Activated CD8-positive, alpha-beta T cell treated with anti-CD3 and anti-CD28 coated beads for 36 hours (primary cell): Measurements from ENCODE around the gene CEMIP. TPM values are rescaled to one million over a fixed set of nuclear protein-coding genes. Genes with fewer than 3 reads are reported as not detected.

Source experiments
- ATAC-seq: fragments of 200-7000 bp; cut with Tn5 transposase; one replicate; pipeline ENCODE4 v1.10.0; 2021; ENCODE audit warnings: mild to moderate bottlenecking, moderate library complexity
- CTCF ChIA-PET: fragments of 350-600 bp; sonication (Branson Sonifier 250); formaldehyde crosslinking; loops from one replicate; lab custom pipeline; 2021; ENCODE audit warnings: antibody characterized with exemption; lab: Charles Lee
- POLR2A ChIA-PET: fragments of 350-600 bp; sonication (Branson Sonifier 250); formaldehyde crosslinking; loops from one replicate; lab custom pipeline; 2021; ENCODE audit warnings: antibody characterized with exemption; lab: Charles Lee
- DNase-seq: peaks from one replicate; pipeline ENCODE4 v3.0.0-alpha.2; 2020
- H3K27ac Mint-ChIP-seq: one replicate; pipeline ENCODE4 v1.8.0; 2021; ENCODE audit warnings: mild to moderate bottlenecking, mixed read lengths
- H3K27me3 Mint-ChIP-seq: one replicate; pipeline ENCODE4 v1.8.0; 2021; ENCODE audit warnings: mixed read lengths
- H3K36me3 Mint-ChIP-seq: one replicate; pipeline ENCODE4 v1.8.0; 2021; ENCODE audit warnings: low read depth, mixed read lengths
- H3K4me1 Mint-ChIP-seq: one replicate; pipeline ENCODE4 v1.8.0; 2021; ENCODE audit warnings: low read depth, mixed read lengths
- H3K4me3 Mint-ChIP-seq: one replicate; pipeline ENCODE4 v1.8.0; 2021; ENCODE audit warnings: mild to moderate bottlenecking, moderate library complexity, mixed read lengths
- H3K9me3 Mint-ChIP-seq: one replicate; pipeline ENCODE4 v1.8.0; 2021; ENCODE audit warnings: mixed read lengths
- intact Hi-C: fragments of 100-400 bp; cut with micrococcal nuclease; formaldehyde crosslinking; loops from one replicate; pipeline ENCODE4 v1.10.0; 2022
- total RNA-seq, 2 experiments: library from RNA; stranded (reverse); gene quantifications; one replicate each; pipeline ENCODE4 v1.2.3, GENCODE V29; 2021
- TF ChIP-seq, protein P1 (sequence below): fragments of 200-600 bp; IDR thresholded peaks from one replicate; pipeline ENCODE4 v1.8.0; 2022; ENCODE audit warnings: antibody characterized with exemption, mild to moderate bottlenecking

The CEMIP gene
- total RNA-seq, 2 experiments from 2014 or later = not detected

DNA sequence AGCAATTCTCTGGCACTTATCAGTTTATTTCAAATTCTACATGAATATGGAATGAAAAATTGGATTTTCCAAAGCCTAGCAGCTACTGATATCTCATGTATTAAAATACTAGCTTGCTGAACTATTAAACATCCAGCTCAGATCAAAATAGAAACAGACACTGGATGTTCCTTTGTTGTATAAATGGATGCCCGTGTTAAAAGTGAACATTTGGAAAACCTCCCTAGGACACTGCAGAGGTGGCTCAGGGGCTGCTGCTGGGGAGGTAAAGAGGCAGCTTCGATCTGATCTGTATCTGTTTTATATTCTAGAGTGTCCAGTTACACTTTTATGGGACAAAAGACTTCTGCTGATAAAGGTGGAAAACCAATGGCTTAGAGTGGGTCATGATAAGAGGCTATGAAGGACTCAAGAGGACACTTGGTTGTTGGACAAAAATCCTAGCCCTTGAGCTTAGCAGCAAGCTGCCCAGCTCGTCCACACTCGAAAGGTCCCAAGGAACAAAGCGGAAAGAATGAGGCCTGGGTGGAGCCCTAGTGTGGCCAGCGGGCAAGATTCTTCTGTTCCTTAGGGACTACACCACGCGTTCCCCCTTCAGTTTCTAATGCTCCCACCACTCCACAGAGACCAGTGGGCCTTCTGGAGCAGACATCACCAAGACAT is 200.5 kb downstream of the CEMIP start:
- ChIA-PET POLR2A (interaction anchor here (1.0 to 1.2 kb wide), 3 partner anchors 9 to 287 kb away, joined by 3 to 5 read pairs (median 3); no protein-coding TSS in a partner anchor), CTCF (interaction anchor here (0.8 to 2.3 kb wide), 6 partner anchors 9 to 287 kb away, joined by 3 to 25 read pairs (median 5); partner anchors contain the start of gene CEMIP)
- no peak for DNase-seq
- H3K9me3 Mint-ChIP-seq = no peaks in the 10 kb centered on the region
- ATAC-seq = no peak
- intact Hi-C loops = no loop called here
- no peak overlapping the region for H3K27ac Mint-ChIP-seq
- TF ChIP-seq, protein P1, sequence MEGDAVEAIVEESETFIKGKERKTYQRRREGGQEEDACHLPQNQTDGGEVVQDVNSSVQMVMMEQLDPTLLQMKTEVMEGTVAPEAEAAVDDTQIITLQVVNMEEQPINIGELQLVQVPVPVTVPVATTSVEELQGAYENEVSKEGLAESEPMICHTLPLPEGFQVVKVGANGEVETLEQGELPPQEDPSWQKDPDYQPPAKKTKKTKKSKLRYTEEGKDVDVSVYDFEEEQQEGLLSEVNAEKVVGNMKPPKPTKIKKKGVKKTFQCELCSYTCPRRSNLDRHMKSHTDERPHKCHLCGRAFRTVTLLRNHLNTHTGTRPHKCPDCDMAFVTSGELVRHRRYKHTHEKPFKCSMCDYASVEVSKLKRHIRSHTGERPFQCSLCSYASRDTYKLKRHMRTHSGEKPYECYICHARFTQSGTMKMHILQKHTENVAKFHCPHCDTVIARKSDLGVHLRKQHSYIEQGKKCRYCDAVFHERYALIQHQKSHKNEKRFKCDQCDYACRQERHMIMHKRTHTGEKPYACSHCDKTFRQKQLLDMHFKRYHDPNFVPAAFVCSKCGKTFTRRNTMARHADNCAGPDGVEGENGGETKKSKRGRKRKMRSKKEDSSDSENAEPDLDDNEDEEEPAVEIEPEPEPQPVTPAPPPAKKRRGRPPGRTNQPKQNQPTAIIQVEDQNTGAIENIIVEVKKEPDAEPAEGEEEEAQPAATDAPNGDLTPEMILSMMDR = no peak
- H3K27me3 Mint-ChIP-seq = no peaks in the 10 kb centered on the region
- H3K36me3 Mint-ChIP-seq = peaks cover 54% of the 10 kb centered on the region
- H3K4me3 Mint-ChIP-seq = no peak overlapping the region
- H3K4me1 Mint-ChIP-seq = peaks cover 58% of the 10 kb centered on the region

DNA sequence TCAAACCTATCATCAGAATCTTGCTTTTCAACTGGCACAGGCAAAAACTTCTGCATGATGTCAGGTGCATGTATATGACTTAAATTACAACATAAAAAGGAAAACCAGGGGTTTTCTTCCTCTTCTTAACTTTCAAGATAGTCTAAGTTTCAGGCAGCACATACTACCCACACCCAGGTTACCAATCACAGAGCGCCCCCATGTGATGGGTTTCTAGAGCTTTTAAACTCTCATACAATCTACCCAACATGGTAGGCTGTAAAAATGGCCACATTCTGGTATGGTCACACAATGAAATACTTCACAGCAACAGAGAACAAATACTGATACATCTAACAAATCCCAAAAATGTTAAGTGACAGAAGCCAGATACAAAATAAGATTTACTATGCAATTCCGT is 203.0 kb downstream of the CEMIP start:
- intact Hi-C loops = no loop called here
- H3K36me3 Mint-ChIP-seq = peaks cover 55% of the 10 kb centered on the region
- ChIA-PET CTCF (no interaction called here), POLR2A (no interaction called here)
- TF ChIP-seq, protein P1 = no peak
- no peaks in the 10 kb centered on the region for H3K9me3 Mint-ChIP-seq
- H3K4me3 Mint-ChIP-seq = no peak overlapping the region
- DNase-seq (peak; percentile 30), ATAC-seq (no peak)
- H3K27ac Mint-ChIP-seq = peak overlapping the region; percentile 44
- peaks cover 63% of the 10 kb centered on the region for H3K4me1 Mint-ChIP-seq
- no peaks in the 10 kb centered on the region for H3K27me3 Mint-ChIP-seq

DNA sequence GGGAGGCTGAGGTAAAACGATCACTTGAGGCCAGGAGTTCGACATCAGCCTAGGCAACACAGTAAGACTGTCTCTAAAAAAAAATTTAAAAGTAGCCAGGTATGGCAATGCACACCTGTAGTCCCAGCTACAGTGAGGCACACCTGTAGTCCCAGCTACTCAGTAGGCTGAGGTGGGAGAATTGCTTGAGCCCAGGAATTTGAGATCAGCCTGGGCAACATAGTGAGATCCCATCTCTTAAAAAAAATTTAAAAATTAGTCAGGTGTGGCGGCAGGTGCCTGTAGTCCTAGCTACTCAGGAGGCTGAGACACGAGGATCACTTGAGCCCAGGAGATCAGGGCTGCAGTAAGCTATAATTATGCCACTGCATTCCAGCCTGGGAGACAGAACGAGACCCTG is 203.7 kb downstream of the CEMIP start:
- Mint-ChIP-seq H3K36me3 (peaks cover 49% of the 10 kb centered on the region), H3K27ac (no peak overlapping the region), H3K9me3 (no peaks in the 10 kb centered on the region), H3K4me3 (no peak overlapping the region), H3K4me1 (peaks cover 59% of the 10 kb centered on the region), H3K27me3 (no peaks in the 10 kb centered on the region)
- DNase-seq (no peak), ATAC-seq (no peak)
- TF ChIP-seq, protein P1 = no peak
- ChIA-PET POLR2A (no interaction called here), CTCF (no interaction called here)
- intact Hi-C loops = no loop called here

DNA sequence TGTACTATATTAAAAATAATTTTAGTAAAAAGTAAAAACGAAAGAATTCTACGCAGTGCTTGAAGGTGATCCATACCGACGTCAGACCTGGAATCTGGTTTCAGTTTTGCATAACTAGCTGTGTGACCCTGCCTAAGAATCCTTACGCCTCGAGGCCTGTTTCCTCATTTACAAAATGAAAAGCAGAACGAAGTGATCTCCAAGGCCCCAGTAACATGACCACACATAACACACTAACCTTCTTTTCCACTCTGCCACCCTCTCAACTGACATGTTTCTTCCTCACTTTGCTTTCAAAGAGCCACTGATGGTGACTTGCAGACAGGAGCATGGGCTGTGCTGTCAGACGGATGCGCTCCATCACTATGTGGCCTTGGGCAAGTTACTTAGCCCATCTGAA is 205.7 kb downstream of the CEMIP start:
- H3K9me3 Mint-ChIP-seq = no peaks in the 10 kb centered on the region
- POLR2A ChIA-PET = no interaction called here
- H3K27me3 Mint-ChIP-seq = no peaks in the 10 kb centered on the region
- CTCF ChIA-PET = interaction anchor here (0.9 to 2.1 kb wide), 3 partner anchors 15 to 528 kb away, joined by 3 to 9 read pairs (median 7); no protein-coding TSS in a partner anchor
- peak overlapping the region; percentile 42 for H3K27ac Mint-ChIP-seq
- no peak overlapping the region for H3K4me3 Mint-ChIP-seq
- H3K36me3 Mint-ChIP-seq = peaks cover 45% of the 10 kb centered on the region
- no peak for DNase-seq
- peaks cover 53% of the 10 kb centered on the region for H3K4me1 Mint-ChIP-seq
- intact Hi-C loops = no loop called here
- TF ChIP-seq, protein P1 = no peak
- no peak for ATAC-seq

DNA sequence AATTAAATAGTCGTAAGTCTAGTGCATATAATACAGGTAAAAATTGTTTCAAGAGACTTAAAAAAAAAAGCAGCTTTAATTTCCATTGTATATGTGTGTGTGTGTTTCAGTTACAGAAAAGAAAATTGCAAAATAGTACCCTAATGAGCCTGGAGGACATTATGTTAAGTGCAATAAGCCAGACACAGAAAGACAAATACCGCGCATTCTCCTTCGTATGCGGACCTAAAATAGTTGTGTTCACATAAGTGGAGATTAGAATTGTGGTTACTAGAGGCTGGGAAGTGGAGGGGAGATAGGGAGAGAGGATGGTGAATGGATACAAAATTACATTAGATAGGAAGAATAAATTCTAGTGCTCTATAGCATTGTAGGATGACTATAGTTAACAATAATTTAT is 206.8 kb downstream of the CEMIP start:
- intact Hi-C loops = no loop called here
- TF ChIP-seq, protein P1 = no peak
- H3K4me3 Mint-ChIP-seq = no peak overlapping the region
- CTCF ChIA-PET = interaction anchor here (1.0 to 2.1 kb wide), 3 partner anchors 9 to 280 kb away, joined by 4 to 9 read pairs (median 7); no protein-coding TSS in a partner anchor
- H3K27me3 Mint-ChIP-seq = no peaks in the 10 kb centered on the region
- peaks cover 55% of the 10 kb centered on the region for H3K4me1 Mint-ChIP-seq
- H3K36me3 Mint-ChIP-seq = peaks cover 41% of the 10 kb centered on the region
- ATAC-seq (no peak), DNase-seq (no peak)
- H3K27ac Mint-ChIP-seq = no peak overlapping the region
- no peaks in the 10 kb centered on the region for H3K9me3 Mint-ChIP-seq
- POLR2A ChIA-PET = no interaction called here
